Gastrocnemius medialis (tissue), 4 donors: ENCODE results near the gene CENPK. TPM values are rescaled to one million over a fixed set of nuclear protein-coding genes. Genes with fewer than 3 reads are reported as not detected.

Source experiments
- ATAC-seq, 2 donors: fragments of 150-250 bp; one replicate each; pipeline ENCODE4 v1.9.1; 2016
- DNase-seq, 2 donors: peaks; one replicate each; pipeline ENCODE4 v3.0.0-alpha.2; 2019
- H3K27ac ChIP-seq, 4 donors: fragments of 200-600 bp; sonication (generic); 1 replicate in 1 of 4; 2 replicates in 3 of 4; pipeline ENCODE4 v1.5.1; 2016 to 2018; ENCODE audit warnings: mild to moderate bottlenecking in 2 of 4, moderate library complexity in 1 of 4
- H3K27me3 ChIP-seq, 3 donors: fragments of 200-600 bp; sonication (generic) in 2 of 3; 1 replicate in 1 of 3; 2 replicates in 2 of 3; pipeline versions ENCODE4 v1.5.1 to v1.6.0; 2016 to 2019; ENCODE audit warnings: mild to moderate bottlenecking in 1 of 3, moderate library complexity in 1 of 3
- H3K36me3 ChIP-seq, 2 donors: fragments of 200-600 bp; sonication (generic) in 1 of 2; one replicate each; pipeline ENCODE4 v1.5.1; 2017 to 2018
- H3K4me1 ChIP-seq, 2 donors: fragments of 200-600 bp; sonication (generic) in 1 of 2; one replicate each; pipeline ENCODE4 v1.5.1; 2016 to 2017; ENCODE audit warnings: mild to moderate bottlenecking in 2 of 2
- H3K4me3 ChIP-seq, 4 donors: fragments of 200-600 bp; sonication (generic) in 3 of 4; 1 replicate in 1 of 4; 2 replicates in 3 of 4; pipeline ENCODE4 v1.5.1; 2016 to 2019; ENCODE audit warnings: mild to moderate bottlenecking in 2 of 4
- H3K9me3 ChIP-seq, 3 donors: fragments of 200-600 bp; sonication (generic) in 2 of 3; 1 replicate in 1 of 3; 2 replicates in 2 of 3; pipeline ENCODE4 v1.5.1; 2016 to 2019
- POLR2A ChIP-seq, 2 donors: fragments of 450-650 bp; IDR thresholded peaks; one replicate each; pipeline ENCODE4 v1.6.1; 2017; ENCODE audit warnings: antibody characterized with exemption in 2 of 2, mild to moderate bottlenecking in 2 of 2, moderate library complexity in 2 of 2
- in situ Hi-C, 4 donors: fragments of 200-750 bp; cut with MboI; loops; one replicate each; pipeline versions ENCODE4 v1.15.0 to v1.8.0; 2017; ENCODE audit warnings: low sequenced_read_pairs in 4 of 4
- intact Hi-C: fragments of 100-400 bp; cut with DNase I; formaldehyde crosslinking; loops from one replicate; pipeline ENCODE4 v1.15.1; 2023; ENCODE audit warnings: low total_unique reads
- total RNA-seq, 4 donors: library from RNA; depleted of rRNA; stranded (reverse); fragments of >200 nt; gene quantifications; one replicate each; pipeline versions ENCODE4 v1.1.0 to v1.2.3, GENCODE V29; 2016
- TF ChIP-seq, protein P1 (sequence below), 5 experiments: fragments of 450-650 bp in 3 of 5; fragments of 200-600 bp in 2 of 5; sonication (generic) in 2 of 5; IDR thresholded peaks in 4 of 5; conservative IDR thresholded peaks in 1 of 5; 1 replicate in 4 of 5; 2 replicates in 1 of 5; pipeline ENCODE4 v1.5.1; 2016 to 2019; ENCODE audit warnings: antibody characterized with exemption in 5 of 5, mild to moderate bottlenecking in 3 of 5, moderate library complexity in 3 of 5

CENPK gene
- total RNA-seq, 4 donors from 2014 or later, result 0.56 TPM; not detected in 3

DNA sequence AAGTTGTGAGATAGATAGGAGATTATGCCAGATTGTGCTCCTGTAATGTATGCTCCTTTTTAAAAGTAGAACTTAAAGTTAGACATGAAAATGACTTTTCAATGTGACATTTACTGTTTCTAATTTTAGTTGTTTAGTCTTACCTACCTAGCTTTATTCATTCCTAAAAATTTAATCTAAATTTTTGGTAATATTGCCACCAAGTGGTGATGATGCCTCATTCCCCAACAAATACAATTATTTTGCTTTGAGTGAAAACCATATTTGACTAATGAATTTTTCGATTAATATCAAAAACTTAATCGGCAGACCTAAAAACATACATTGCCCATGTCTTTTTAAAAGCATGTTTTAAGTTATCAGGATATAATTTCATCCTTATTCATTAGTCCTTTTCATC lies 25.7 kb upstream of the CENPK start:
- Histone ChIP-seq H3K27ac (no peak overlapping the region), H3K27me3 (no peaks in the 10 kb centered on the region), H3K9me3 (no peaks in the 10 kb centered on the region), H3K4me3 (no peak overlapping the region), H3K36me3 (peaks cover 0 to 78% of the 10 kb centered on the region in 2 donors), H3K4me1 (no peaks in the 10 kb centered on the region)
- ATAC-seq, result no peak
- DNase-seq, result no peak
- intact Hi-C loops, result no loop called here
- TF ChIP-seq, protein P1, sequence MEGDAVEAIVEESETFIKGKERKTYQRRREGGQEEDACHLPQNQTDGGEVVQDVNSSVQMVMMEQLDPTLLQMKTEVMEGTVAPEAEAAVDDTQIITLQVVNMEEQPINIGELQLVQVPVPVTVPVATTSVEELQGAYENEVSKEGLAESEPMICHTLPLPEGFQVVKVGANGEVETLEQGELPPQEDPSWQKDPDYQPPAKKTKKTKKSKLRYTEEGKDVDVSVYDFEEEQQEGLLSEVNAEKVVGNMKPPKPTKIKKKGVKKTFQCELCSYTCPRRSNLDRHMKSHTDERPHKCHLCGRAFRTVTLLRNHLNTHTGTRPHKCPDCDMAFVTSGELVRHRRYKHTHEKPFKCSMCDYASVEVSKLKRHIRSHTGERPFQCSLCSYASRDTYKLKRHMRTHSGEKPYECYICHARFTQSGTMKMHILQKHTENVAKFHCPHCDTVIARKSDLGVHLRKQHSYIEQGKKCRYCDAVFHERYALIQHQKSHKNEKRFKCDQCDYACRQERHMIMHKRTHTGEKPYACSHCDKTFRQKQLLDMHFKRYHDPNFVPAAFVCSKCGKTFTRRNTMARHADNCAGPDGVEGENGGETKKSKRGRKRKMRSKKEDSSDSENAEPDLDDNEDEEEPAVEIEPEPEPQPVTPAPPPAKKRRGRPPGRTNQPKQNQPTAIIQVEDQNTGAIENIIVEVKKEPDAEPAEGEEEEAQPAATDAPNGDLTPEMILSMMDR (IDR thresholded peaks at IDR 0.05 in 4 of 5, conservative IDR thresholded peaks at IDR 0.05 in 1 of 5), result no peak
- TF ChIP-seq POLR2A (IDR thresholded peaks at IDR 0.05), result no peak
- in situ Hi-C loops, result no loop called here

DNA sequence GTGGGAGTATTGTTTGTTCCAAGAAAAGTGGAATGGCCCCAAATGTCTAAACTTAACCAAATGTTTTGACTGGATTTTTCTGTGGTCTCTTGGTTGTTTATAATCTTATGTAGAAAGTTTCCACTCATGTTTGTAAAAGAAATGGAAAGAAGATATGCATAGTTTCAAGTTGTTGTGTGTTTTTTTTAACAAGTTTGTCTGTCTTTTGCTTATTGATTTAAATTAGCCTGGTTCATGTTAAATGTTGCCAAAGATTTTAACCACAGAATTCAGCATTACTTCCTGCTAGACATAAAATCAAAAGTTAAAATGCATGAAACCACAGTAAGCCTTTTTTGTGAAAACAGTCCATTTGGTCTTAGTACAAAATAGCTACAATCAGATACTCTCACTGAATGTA lies 14.2 kb upstream of the CENPK start:
- DNase-seq (no peak), ATAC-seq (no peak)
- no peaks in the 10 kb centered on the region for H3K27me3 ChIP-seq
- intact Hi-C loops, result no loop called here
- in situ Hi-C loops, result no loop called here
- H3K4me3 ChIP-seq, result no peak overlapping the region
- H3K9me3 ChIP-seq, result no peaks in the 10 kb centered on the region
- no peaks in the 10 kb centered on the region for H3K4me1 ChIP-seq
- H3K36me3 ChIP-seq, result peaks cover 0 to 41% of the 10 kb centered on the region in 2 donors
- TF ChIP-seq, protein P1 (IDR thresholded peaks at IDR 0.05 in 4 of 5, conservative IDR thresholded peaks at IDR 0.05 in 1 of 5), result no peak
- no peak for TF ChIP-seq POLR2A (IDR thresholded peaks at IDR 0.05)
- H3K27ac ChIP-seq, result no peak overlapping the region

DNA sequence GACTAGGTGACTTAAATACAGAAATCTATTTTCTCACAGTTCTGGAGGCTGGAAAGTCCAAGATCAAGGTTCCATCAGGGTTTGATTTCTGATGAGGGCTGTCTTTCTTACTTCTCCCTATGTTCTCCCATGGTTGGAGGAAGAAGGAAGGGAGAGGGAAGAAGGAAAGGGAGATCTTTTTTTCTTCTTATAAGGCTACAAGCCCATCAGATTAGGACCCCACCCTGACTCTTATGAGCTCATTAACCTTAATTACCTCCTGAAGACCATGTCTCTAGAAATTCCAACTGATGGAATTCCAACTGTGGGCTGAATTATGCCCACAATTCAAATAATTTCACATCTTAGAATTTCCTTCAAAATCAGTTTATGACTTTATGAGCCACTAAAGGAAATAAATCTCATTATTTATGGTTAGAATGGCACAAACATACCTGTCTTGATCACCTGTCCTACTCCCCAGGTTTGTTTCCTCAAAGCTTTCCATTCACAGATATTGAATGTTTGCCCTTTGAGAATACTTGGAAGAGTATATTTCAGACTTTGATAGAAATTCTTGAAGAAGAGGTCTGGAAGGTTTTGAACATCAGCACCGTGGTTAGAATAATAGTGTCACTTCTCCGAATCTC lies 7.7 kb upstream of the CENPK start:
- peaks cover 0 to 20% of the 10 kb centered on the region in 2 donors for H3K36me3 ChIP-seq
- in situ Hi-C loops, result no loop called here
- H3K27me3 ChIP-seq, result no peaks in the 10 kb centered on the region
- DNase-seq (no peak), ATAC-seq (no peak)
- intact Hi-C loops, result no loop called here
- H3K4me3 ChIP-seq, result no peak overlapping the region
- TF ChIP-seq, protein P1 (IDR thresholded peaks at IDR 0.05 in 4 of 5, conservative IDR thresholded peaks at IDR 0.05 in 1 of 5), result no peak
- no peak for TF ChIP-seq POLR2A (IDR thresholded peaks at IDR 0.05)
- peaks cover 0 to 6% of the 10 kb centered on the region in 2 donors for H3K4me1 ChIP-seq
- H3K9me3 ChIP-seq, result no peaks in the 10 kb centered on the region
- no peak overlapping the region for H3K27ac ChIP-seq

DNA sequence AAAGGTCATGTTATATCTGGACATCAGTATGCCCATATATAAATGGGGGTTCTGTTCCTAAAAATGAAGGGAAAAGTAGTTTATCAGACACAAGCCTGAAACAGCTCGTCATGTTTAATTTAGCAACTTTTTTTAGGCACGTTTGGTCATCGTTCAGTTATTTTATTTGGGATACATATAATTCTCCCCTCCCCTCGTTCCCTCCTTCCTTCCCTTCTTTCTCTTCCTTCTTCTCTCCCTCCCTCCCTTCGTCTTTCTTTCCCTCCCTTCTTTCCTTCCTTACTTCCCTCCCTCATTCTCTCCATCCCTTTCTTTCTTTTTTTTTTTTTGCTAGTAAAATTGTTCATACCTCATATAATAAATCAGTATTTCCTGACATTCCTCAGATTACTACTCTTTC lies 3.5 kb upstream of the CENPK start:
- in situ Hi-C loops, result no loop called here
- Histone ChIP-seq H3K27ac (no peak overlapping the region), H3K4me1 (peaks cover 22 to 24% of the 10 kb centered on the region in 2 donors), H3K27me3 (no peaks in the 10 kb centered on the region), H3K4me3 (no peak overlapping the region), H3K9me3 (no peaks in the 10 kb centered on the region), H3K36me3 (peaks cover 0 to 20% of the 10 kb centered on the region in 2 donors)
- ATAC-seq (no peak), DNase-seq (no peak)
- TF ChIP-seq, protein P1 (IDR thresholded peaks at IDR 0.05 in 4 of 5, conservative IDR thresholded peaks at IDR 0.05 in 1 of 5), result no peak
- no peak for TF ChIP-seq POLR2A (IDR thresholded peaks at IDR 0.05)
- intact Hi-C loops, result no loop called here
